SU-DHL-6 (cell line): ENCODE results near the gene PHLPP2.

Source experiments
- CTCF ChIP-seq: fragments of 200-600 bp; sonication (generic); IDR thresholded peaks from one replicate; pipeline ENCODE4 v1.5.1; 2017; ENCODE audit warnings: antibody characterized with exemption, mild to moderate bottlenecking, low read length, moderate library complexity; ENCODE audit not compliant: insufficient read depth, poor library complexity, severe bottlenecking
- EZH2phosphoT487 ChIP-seq: fragments of 200-600 bp; sonication (generic), shearing (Covaris generic); conservative IDR thresholded peaks from 2 replicates; pipeline ENCODE4 v1.6.1; 2018; ENCODE audit warnings: mild to moderate bottlenecking, antibody characterized with exemption, low read length, moderate library complexity, mixed read lengths

- no peak for TF ChIP-seq CTCF
- TF ChIP-seq EZH2phosphoT487: no peak
Observed at GRCh38 chr16:71712501-71712900, 12.0 kb downstream of the PHLPP2 start.
